A549 (cell line): Measurements from ENCODE around the gene CCDC171.
"Not testable (repeated sequence)": the region's sequence is repeated elsewhere in the genome, so short reads cannot be mapped to it uniquely, and the experiment has no call there.

Experiments used
- CHD2 ChIP-seq: fragments of 150-350 bp; IDR thresholded peaks from 2 replicates; pipeline ENCODE4 v1.6.1; 2014; ENCODE audit warnings: low read length; ENCODE audit not compliant: partially characterized antibody
- CTCF ChIP-seq: fragments of >200 bp; sonication (Bioruptor Twin); formaldehyde crosslinking; IDR thresholded peaks from 3 replicates; pipeline ENCODE4 v1.5.1; 2016
- E2F6 ChIP-seq: IDR thresholded peaks from 2 replicates; pipeline ENCODE4 v1.6.1; 2012; ENCODE audit warnings: low read depth, borderline replicate concordance
- EP300 ChIP-seq, 2 experiments: fragments of >200 bp; sonication (Bioruptor Twin); formaldehyde crosslinking; IDR thresholded peaks; 2 replicates in 1 of 2; 3 replicates in 1 of 2; pipeline ENCODE4 v1.6.1; 2016 to 2017
- FOSL2 ChIP-seq, 2 experiments: fragments of 450-650 bp in 1 of 2; fragments of >200 bp in 1 of 2; sonication (Bioruptor Twin) in 1 of 2; formaldehyde crosslinking; IDR thresholded peaks; 2 replicates each; pipeline versions ENCODE4 v1.5.0 to v1.6.1; 2016 to 2020; ENCODE audit warnings: mild to moderate bottlenecking in 1 of 2, moderate library complexity in 1 of 2
- JUNB ChIP-seq: fragments of >200 bp; sonication (Bioruptor Twin); formaldehyde crosslinking; IDR thresholded peaks from 2 replicates; pipeline ENCODE4 v1.6.1; 2016
- KDM1A ChIP-seq: fragments of 200-600 bp; sonication (generic); IDR thresholded peaks from 2 replicates; pipeline ENCODE4 v1.6.1; 2016; ENCODE audit warnings: low read depth, mild to moderate bottlenecking
- MAFK ChIP-seq: fragments of 450-650 bp; IDR thresholded peaks from 2 replicates; pipeline ENCODE4 v1.6.1; 2014; ENCODE audit not compliant: partially characterized antibody
- MAX ChIP-seq: IDR thresholded peaks from 2 replicates; pipeline ENCODE4 v1.6.1; 2012
- NR3C1 ChIP-seq: fragments of >200 bp; sonication (Bioruptor Twin); formaldehyde crosslinking; IDR thresholded peaks from 3 replicates; pipeline ENCODE4 v1.6.1; 2017
- RAD21 ChIP-seq, 2 experiments: fragments of >200 bp in 1 of 2; sonication (Bioruptor Twin) in 1 of 2; formaldehyde crosslinking in 1 of 2; IDR thresholded peaks in 1 of 2; conservative IDR thresholded peaks in 1 of 2; 2 replicates in 1 of 2; 3 replicates in 1 of 2; pipeline ENCODE4 v1.6.1; 2012 to 2018; ENCODE audit warnings: inconsistent platforms in 1 of 2
- RCOR1 ChIP-seq: fragments of 150-350 bp; IDR thresholded peaks from 2 replicates; pipeline ENCODE4 v1.6.1; 2014; ENCODE audit warnings: antibody characterized with exemption, low read length, low read depth
- RNF2 ChIP-seq: fragments of 200-600 bp; sonication (generic); IDR thresholded peaks from 2 replicates; pipeline ENCODE4 v1.6.1; 2016; ENCODE audit warnings: low read depth, mild to moderate bottlenecking, antibody characterized with exemption, moderate library complexity, borderline replicate concordance

GRCh38 chr9:15592940-15593339 is 40.1 kb downstream of the CCDC171 start:
- not testable (repeated sequence) for TF ChIP-seq NR3C1; MAFK; JUNB; CTCF; KDM1A; RAD21 (conservative IDR thresholded peaks at IDR 0.05 in 1 of 2, IDR thresholded peaks at IDR 0.05 in 1 of 2); RCOR1; FOSL2 (IDR thresholded peaks at IDR 0.05); FOSL2 (CRISPR knock-in tag; IDR thresholded peaks at IDR 0.05); E2F6; CHD2; EP300 (IDR thresholded peaks at IDR 0.05); RNF2; MAX
